ENCODE measurements around the gene SCARF2.

DNA sequence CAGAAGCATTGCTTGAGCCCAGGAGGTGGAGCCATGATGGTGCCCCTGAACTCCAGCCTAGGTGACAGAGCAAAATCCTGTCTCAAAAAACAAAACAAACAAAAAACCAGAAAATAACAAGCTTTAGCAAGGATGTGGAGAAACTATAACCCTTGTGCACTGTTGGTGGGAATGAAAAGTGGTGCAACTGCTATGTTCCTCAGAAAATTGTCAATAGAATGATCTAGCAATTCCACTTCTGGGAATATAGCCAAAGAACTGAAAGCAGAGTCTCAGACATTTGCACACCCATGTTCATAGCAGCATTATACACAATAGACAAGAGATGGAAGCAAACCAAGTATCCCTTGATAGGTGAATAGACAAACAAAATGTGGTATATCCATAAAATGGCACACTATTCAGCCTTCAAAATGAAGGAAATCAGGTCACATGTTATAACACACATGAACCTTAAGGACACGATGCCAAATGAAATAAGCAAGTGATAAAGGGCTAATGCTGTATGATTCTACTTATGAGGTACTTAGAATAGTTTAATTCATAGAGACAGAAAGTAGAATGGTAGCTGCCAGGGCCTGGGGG lies 42.1 kb upstream of the SCARF2 start:
- TF ChIP-seq EZH2phosphoT487 (IDR thresholded peaks at IDR 0.05; ENCODE audit: insufficient read depth, low read depth) (no peak), EZH2 (IDR thresholded peaks at IDR 0.05; ENCODE audit: insufficient read depth, poor library complexity, severe bottlenecking) (no peak)

Measured in GM23248 (cell line).